Measurements from ENCODE around the gene PRELID1. TPM values are rescaled to one million over a fixed set of nuclear protein-coding genes. Genes with fewer than 3 reads are reported as not detected.

PRELID1 gene
- polyA plus RNA-seq, 3 donors: 264 to 510 (median 490) TPM

DNA sequence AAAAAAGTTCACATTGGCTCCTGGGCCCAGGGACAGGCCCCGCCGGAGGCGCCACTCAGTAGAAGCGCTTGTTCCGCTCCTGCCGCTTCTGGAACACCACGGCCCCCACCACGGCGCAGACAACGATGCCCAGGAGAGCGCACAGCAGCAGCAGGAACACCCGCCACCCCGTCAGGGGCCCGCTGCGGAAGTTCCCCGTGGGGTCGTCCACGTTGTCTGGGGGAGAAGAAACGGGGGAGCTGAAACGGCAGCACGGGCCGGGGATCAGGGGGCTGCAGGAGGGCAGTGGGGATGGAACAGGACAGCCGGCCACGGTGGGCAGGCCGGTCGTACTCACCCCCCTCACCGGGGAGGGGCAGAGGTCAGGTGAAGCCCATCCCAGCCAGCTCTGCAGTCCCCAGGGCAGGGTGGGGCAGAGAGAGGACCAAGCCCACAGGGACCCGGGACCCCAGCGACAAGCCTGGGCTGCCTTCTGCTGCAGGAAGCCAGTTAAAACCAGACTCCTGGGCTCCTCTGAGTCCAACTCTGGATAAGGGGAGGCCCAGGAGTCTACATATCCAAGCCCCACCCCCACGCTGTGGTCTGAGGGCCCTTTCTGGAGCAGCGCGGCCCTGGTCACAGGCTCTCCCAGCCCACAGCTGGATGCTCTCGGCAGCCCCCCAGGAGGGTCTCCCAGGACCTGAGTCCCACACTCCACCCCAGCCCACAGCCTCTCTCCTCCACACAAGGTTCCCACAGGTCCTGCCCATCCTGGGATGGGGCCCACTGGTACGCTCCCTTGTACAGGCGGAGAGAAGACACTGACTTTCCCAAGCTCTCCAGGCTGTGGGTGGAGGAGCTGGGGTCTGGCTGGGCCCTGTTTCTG, 28.7 kb downstream of the PRELID1 start:
- Histone ChIP-seq H3K27ac (ENCODE audit: low read depth in 1 of 2, low read length in 2 of 2) (no peak overlapping the region), H3K4me1 (ENCODE audit: control insufficient read depth in 1 of 2, insufficient read depth in 2 of 2, low read length in 2 of 2) (peaks cover 2 to 6% of the 10 kb centered on the region in 2 donors), H3K9me3 (replicated peaks in 1 of 2; ENCODE audit: control insufficient read depth in 1 of 2, insufficient read depth in 1 of 2, low read length in 2 of 2) (no peaks in the 10 kb centered on the region), H3K4me2 (replicated peaks; ENCODE audit: extremely low read depth, low read length, poor library complexity, severe bottlenecking) (no peak overlapping the region), H3K79me2 (ENCODE audit: insufficient read depth, low read length) (no peaks in the 10 kb centered on the region), H2AFZ (ENCODE audit: insufficient read depth, low read depth, low read length, poor library complexity, severe bottlenecking) (no peak overlapping the region), H3K9ac (ENCODE audit: insufficient read depth, low read length, poor library complexity, severe bottlenecking) (no peak overlapping the region), H3K27me3 (ENCODE audit: control insufficient read depth in 2 of 2, insufficient read depth in 2 of 2, low read length in 2 of 2) (no peaks in the 10 kb centered on the region), H4K20me1 (ENCODE audit: insufficient read depth, low read length) (peaks cover 72% of the 10 kb centered on the region), H3K36me3 (replicated peaks in 1 of 2; ENCODE audit: control insufficient read depth in 1 of 2, insufficient read depth in 2 of 2, low read length in 2 of 2) (peaks cover 75 to 96% of the 10 kb centered on the region in 2 donors), H3K4me3 (replicated peaks in 1 of 3; ENCODE audit: low read depth in 2 of 3, low read length in 3 of 3) (no peak overlapping the region)
- peaks cover 81 to 94% of the 10 kb centered on the region in 2 donors for H3K36me3 Mint-ChIP-seq
- H3K9me3 Mint-ChIP-seq: no peaks in the 10 kb centered on the region
- H3K4me1 Mint-ChIP-seq: peaks cover 22% of the 10 kb centered on the region
- no peak overlapping the region for H3K27ac Mint-ChIP-seq
- H3K27me3 Mint-ChIP-seq (ENCODE audit: low read depth in 3 of 3): peaks cover 2 to 10% (median 7%) of the 10 kb centered on the region in 3 donors
- TF ChIP-seq, protein P1, sequence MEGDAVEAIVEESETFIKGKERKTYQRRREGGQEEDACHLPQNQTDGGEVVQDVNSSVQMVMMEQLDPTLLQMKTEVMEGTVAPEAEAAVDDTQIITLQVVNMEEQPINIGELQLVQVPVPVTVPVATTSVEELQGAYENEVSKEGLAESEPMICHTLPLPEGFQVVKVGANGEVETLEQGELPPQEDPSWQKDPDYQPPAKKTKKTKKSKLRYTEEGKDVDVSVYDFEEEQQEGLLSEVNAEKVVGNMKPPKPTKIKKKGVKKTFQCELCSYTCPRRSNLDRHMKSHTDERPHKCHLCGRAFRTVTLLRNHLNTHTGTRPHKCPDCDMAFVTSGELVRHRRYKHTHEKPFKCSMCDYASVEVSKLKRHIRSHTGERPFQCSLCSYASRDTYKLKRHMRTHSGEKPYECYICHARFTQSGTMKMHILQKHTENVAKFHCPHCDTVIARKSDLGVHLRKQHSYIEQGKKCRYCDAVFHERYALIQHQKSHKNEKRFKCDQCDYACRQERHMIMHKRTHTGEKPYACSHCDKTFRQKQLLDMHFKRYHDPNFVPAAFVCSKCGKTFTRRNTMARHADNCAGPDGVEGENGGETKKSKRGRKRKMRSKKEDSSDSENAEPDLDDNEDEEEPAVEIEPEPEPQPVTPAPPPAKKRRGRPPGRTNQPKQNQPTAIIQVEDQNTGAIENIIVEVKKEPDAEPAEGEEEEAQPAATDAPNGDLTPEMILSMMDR (IDR thresholded peaks at IDR 0.05): no peak
- intact Hi-C loops (cut with micrococcal nuclease): no loop called here
- DNase-seq: no peak
- H3K4me3 Mint-ChIP-seq: no peak overlapping the region
- 22% methylated on average over 31 of the region's 35 CpGs for WGBS (ENCODE audit: insufficient coverage)

DNA sequence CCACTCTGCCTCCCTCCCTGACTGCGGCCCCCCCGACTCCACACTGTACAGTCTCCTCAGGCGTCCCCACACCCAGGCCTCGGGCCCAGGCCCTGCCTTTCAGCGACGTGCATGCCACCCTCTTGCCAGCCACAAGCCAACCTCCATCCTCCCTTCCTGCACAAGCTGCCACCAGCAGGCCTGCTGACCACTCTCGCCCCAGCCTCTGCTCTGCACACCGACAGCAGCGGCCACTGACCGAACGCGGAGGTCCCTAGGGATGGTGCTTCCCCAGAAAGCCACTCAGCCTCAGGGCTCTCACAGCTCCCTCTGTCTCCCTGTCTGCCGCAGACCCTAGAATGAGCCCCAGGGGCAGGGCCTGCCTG, 29.3 kb downstream of the PRELID1 start:
- peaks cover 16% of the 10 kb centered on the region for H3K4me1 Mint-ChIP-seq
- H3K27ac Mint-ChIP-seq: no peak overlapping the region
- H3K27ac ChIP-seq (ENCODE audit: low read depth in 1 of 2, low read length in 2 of 2): no peak overlapping the region
- H2AFZ ChIP-seq (ENCODE audit: insufficient read depth, low read depth, low read length, poor library complexity, severe bottlenecking): no peak overlapping the region
- H3K4me3 Mint-ChIP-seq: no peak overlapping the region
- intact Hi-C loops (cut with micrococcal nuclease): no loop called here
- peaks cover 0 to 2% (median 0%) of the 10 kb centered on the region in 7 donors for H3K9me3 Mint-ChIP-seq
- H3K9me3 ChIP-seq (replicated peaks in 1 of 2; ENCODE audit: control insufficient read depth in 1 of 2, insufficient read depth in 1 of 2, low read length in 2 of 2): no peaks in the 10 kb centered on the region
- peaks cover 84 to 94% of the 10 kb centered on the region in 2 donors for H3K36me3 Mint-ChIP-seq
- H3K9ac ChIP-seq (ENCODE audit: insufficient read depth, low read length, poor library complexity, severe bottlenecking): no peak overlapping the region
- peaks cover 79 to 96% of the 10 kb centered on the region in 2 donors for H3K36me3 ChIP-seq (replicated peaks in 1 of 2; ENCODE audit: control insufficient read depth in 1 of 2, insufficient read depth in 2 of 2, low read length in 2 of 2)
- DNase-seq: no peak
- H3K4me1 ChIP-seq (ENCODE audit: control insufficient read depth in 1 of 2, insufficient read depth in 2 of 2, low read length in 2 of 2): peaks cover 2 to 6% of the 10 kb centered on the region in 2 donors
- 80% methylated on average over 13 of the region's 13 CpGs for WGBS (ENCODE audit: insufficient coverage)
- H3K27me3 ChIP-seq (ENCODE audit: control insufficient read depth in 2 of 2, insufficient read depth in 2 of 2, low read length in 2 of 2): no peaks in the 10 kb centered on the region
- peaks cover 2 to 10% (median 3%) of the 10 kb centered on the region in 3 donors for H3K27me3 Mint-ChIP-seq (ENCODE audit: low read depth in 3 of 3)
- H4K20me1 ChIP-seq (ENCODE audit: insufficient read depth, low read length): peaks cover 74% of the 10 kb centered on the region
- TF ChIP-seq, protein P1 (IDR thresholded peaks at IDR 0.05): no peak
- H3K4me2 ChIP-seq (replicated peaks; ENCODE audit: extremely low read depth, low read length, poor library complexity, severe bottlenecking): no peak overlapping the region
- no peak overlapping the region for H3K4me3 ChIP-seq (replicated peaks in 1 of 3; ENCODE audit: low read depth in 2 of 3, low read length in 3 of 3)
- no peaks in the 10 kb centered on the region for H3K79me2 ChIP-seq (ENCODE audit: insufficient read depth, low read length)

All from CD14-positive monocyte (primary cell).